HL-60 (cell line): ENCODE measurements around the gene GALNT17.

ENCODE experiments used
- TF ChIP-seq, protein P1 (sequence below): IDR thresholded peaks from one replicate; pipeline ENCODE4 v1.5.1; 2011; ENCODE audit warnings: low read length, control low read depth, inconsistent platforms; ENCODE audit not compliant: insufficient read depth
- TF ChIP-seq, protein P2 (sequence below): IDR thresholded peaks from 2 replicates; pipeline ENCODE4 v1.6.1; 2012; ENCODE audit warnings: low read depth; ENCODE audit not compliant: insufficient replicate concordance

- TF ChIP-seq, protein P1, sequence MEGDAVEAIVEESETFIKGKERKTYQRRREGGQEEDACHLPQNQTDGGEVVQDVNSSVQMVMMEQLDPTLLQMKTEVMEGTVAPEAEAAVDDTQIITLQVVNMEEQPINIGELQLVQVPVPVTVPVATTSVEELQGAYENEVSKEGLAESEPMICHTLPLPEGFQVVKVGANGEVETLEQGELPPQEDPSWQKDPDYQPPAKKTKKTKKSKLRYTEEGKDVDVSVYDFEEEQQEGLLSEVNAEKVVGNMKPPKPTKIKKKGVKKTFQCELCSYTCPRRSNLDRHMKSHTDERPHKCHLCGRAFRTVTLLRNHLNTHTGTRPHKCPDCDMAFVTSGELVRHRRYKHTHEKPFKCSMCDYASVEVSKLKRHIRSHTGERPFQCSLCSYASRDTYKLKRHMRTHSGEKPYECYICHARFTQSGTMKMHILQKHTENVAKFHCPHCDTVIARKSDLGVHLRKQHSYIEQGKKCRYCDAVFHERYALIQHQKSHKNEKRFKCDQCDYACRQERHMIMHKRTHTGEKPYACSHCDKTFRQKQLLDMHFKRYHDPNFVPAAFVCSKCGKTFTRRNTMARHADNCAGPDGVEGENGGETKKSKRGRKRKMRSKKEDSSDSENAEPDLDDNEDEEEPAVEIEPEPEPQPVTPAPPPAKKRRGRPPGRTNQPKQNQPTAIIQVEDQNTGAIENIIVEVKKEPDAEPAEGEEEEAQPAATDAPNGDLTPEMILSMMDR: no peak
- TF ChIP-seq, protein P2, sequence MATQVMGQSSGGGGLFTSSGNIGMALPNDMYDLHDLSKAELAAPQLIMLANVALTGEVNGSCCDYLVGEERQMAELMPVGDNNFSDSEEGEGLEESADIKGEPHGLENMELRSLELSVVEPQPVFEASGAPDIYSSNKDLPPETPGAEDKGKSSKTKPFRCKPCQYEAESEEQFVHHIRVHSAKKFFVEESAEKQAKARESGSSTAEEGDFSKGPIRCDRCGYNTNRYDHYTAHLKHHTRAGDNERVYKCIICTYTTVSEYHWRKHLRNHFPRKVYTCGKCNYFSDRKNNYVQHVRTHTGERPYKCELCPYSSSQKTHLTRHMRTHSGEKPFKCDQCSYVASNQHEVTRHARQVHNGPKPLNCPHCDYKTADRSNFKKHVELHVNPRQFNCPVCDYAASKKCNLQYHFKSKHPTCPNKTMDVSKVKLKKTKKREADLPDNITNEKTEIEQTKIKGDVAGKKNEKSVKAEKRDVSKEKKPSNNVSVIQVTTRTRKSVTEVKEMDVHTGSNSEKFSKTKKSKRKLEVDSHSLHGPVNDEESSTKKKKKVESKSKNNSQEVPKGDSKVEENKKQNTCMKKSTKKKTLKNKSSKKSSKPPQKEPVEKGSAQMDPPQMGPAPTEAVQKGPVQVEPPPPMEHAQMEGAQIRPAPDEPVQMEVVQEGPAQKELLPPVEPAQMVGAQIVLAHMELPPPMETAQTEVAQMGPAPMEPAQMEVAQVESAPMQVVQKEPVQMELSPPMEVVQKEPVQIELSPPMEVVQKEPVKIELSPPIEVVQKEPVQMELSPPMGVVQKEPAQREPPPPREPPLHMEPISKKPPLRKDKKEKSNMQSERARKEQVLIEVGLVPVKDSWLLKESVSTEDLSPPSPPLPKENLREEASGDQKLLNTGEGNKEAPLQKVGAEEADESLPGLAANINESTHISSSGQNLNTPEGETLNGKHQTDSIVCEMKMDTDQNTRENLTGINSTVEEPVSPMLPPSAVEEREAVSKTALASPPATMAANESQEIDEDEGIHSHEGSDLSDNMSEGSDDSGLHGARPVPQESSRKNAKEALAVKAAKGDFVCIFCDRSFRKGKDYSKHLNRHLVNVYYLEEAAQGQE: no peak
Observed at GRCh38 chr7:71362240-71362639, 230.3 kb downstream of the GALNT17 start.
